Common myeloid progenitor, CD34-positive (primary cell): ENCODE results near the gene HUS1.

Experiments
- CTCF ChIA-PET: fragments of 350-600 bp; sonication (Branson Sonifier 250); formaldehyde crosslinking; loops from one replicate; lab custom pipeline; 2021; ENCODE audit warnings: antibody characterized with exemption; lab: Charles Lee
- POLR2A ChIA-PET: fragments of 350-600 bp; sonication (Branson Sonifier 250); formaldehyde crosslinking; loops from one replicate; lab custom pipeline; 2021; ENCODE audit warnings: antibody characterized with exemption; lab: Charles Lee
- DNase-seq, 3 donors: peaks; one replicate each; pipeline versions ENCODE4 v3.0.0 to v3.0.0-alpha.2; 2013
- H3K27ac ChIP-seq, 2 experiments: 1 replicate in 1 of 2; 2 replicates in 1 of 2; pipeline ENCODE4 v1.7.0; 2013; ENCODE audit warnings: inconsistent platforms in 2 of 2, low read length in 2 of 2, mild to moderate bottlenecking in 2 of 2, low read depth in 1 of 2, moderate library complexity in 1 of 2; ENCODE audit not compliant: severe bottlenecking in 2 of 2, insufficient read depth in 1 of 2, poor library complexity in 1 of 2
- H3K27me3 ChIP-seq, 5 experiments: replicated peaks in 2 of 5; 1 replicate in 3 of 5; 2 replicates in 2 of 5; pipeline versions ENCODE4 v1.6.1 to v1.7.0; 2013; ENCODE audit warnings: low read length in 4 of 5, mild to moderate bottlenecking in 2 of 5, moderate library complexity in 2 of 5, inconsistent platforms in 1 of 5; ENCODE audit not compliant: insufficient read depth in 5 of 5, control insufficient read depth in 4 of 5
- H3K36me3 ChIP-seq, 4 experiments: 1 replicate in 2 of 4; 2 replicates in 2 of 4; pipeline versions ENCODE4 v1.6.1 to v1.7.0; 2013; ENCODE audit warnings: low read length in 3 of 4, control low read depth in 1 of 4, mild to moderate bottlenecking in 1 of 4; ENCODE audit not compliant: control insufficient read depth in 4 of 4, insufficient read depth in 4 of 4
- H3K4me1 ChIP-seq, 4 experiments: 1 replicate in 3 of 4; 2 replicates in 1 of 4; pipeline versions ENCODE4 v1.6.1 to v1.7.1; 2013; ENCODE audit warnings: low read length in 3 of 4, mild to moderate bottlenecking in 3 of 4, control low read depth in 1 of 4, inconsistent platforms in 1 of 4, moderate library complexity in 1 of 4; ENCODE audit not compliant: control insufficient read depth in 4 of 4, insufficient read depth in 4 of 4; ENCODE audit errors: control extremely low read depth in 1 of 4
- H3K4me3 ChIP-seq, 7 experiments: 1 replicate in 4 of 7; 2 replicates in 3 of 7; pipeline versions ENCODE4 v1.5.1 to v1.7.0; 2013; ENCODE audit warnings: mild to moderate bottlenecking in 7 of 7, low read length in 6 of 7, moderate library complexity in 6 of 7, inconsistent platforms in 2 of 7, low read depth in 2 of 7, control low read depth in 1 of 7; ENCODE audit not compliant: insufficient read depth in 4 of 7, control insufficient read depth in 1 of 7; ENCODE audit errors: extremely low read depth in 1 of 7
- H3K9me3 ChIP-seq, 5 experiments: 1 replicate in 4 of 5; 2 replicates in 1 of 5; pipeline versions ENCODE4 v1.6.1 to v1.7.1; 2013; ENCODE audit warnings: low read length in 4 of 5, mild to moderate bottlenecking in 2 of 5, inconsistent platforms in 1 of 5, low read depth in 1 of 5, moderate library complexity in 1 of 5; ENCODE audit not compliant: control insufficient read depth in 4 of 5, insufficient read depth in 2 of 5; ENCODE audit errors: control extremely low read depth in 1 of 5
- WGBS: methylation state at CpG from one replicate; pipeline ENCODE4 v1.1.5; 2013; ENCODE audit not compliant: insufficient coverage; 5-methylcytosine and 5-hydroxymethylcytosine counted together

HUS1 gene

GRCh38 chr7:47956220-47956619, 23.2 kb downstream of the HUS1 start:
- WGBS: 93% methylated on average over 3 of the region's 6 CpGs
- ChIA-PET CTCF (interaction anchor here (1.0 to 2.7 kb wide), 2 partner anchors 13 to 154 kb away, joined by 3 to 7 read pairs; no protein-coding TSS in a partner anchor), POLR2A (interaction anchor here (0.8 kb wide), 1 partner anchor 65 kb away, joined by 3 read pairs; no protein-coding TSS in a partner anchor)
- no peak overlapping the region for H3K4me3 ChIP-seq
- H3K27ac ChIP-seq: no peak overlapping the region
- no peaks in the 10 kb centered on the region for H3K27me3 ChIP-seq
- no peak for DNase-seq
- no peaks in the 10 kb centered on the region for H3K9me3 ChIP-seq
- H3K4me1 ChIP-seq: no peaks in the 10 kb centered on the region
- peaks cover 4 to 36% (median 12%) of the 10 kb centered on the region in 4 experiments for H3K36me3 ChIP-seq

GRCh38 chr7:47954231-47954911, 25.0 kb downstream of the HUS1 start:
- Histone ChIP-seq H3K27me3 (no peaks in the 10 kb centered on the region), H3K4me1 (no peaks in the 10 kb centered on the region), H3K36me3 (peaks cover 4 to 26% (median 11%) of the 10 kb centered on the region in 4 experiments), H3K27ac (no peak overlapping the region), H3K9me3 (no peaks in the 10 kb centered on the region), H3K4me3 (no peak overlapping the region)
- POLR2A ChIA-PET: no interaction called here
- DNase-seq: no peak
- CTCF ChIA-PET: interaction anchor here (0.6 to 1.2 kb wide), 3 partner anchors 9 to 13 kb away, joined by 3 to 8 read pairs (median 3); no protein-coding TSS in a partner anchor
- 100% methylated on average over 3 of the region's 4 CpGs for WGBS

GRCh38 chr7:47953822-47954221, 25.6 kb downstream of the HUS1 start:
- WGBS: 94% methylated on average over 4 of the region's 4 CpGs
- H3K4me3 ChIP-seq: no peak overlapping the region
- POLR2A ChIA-PET: no interaction called here
- H3K27me3 ChIP-seq: no peaks in the 10 kb centered on the region
- no peaks in the 10 kb centered on the region for H3K9me3 ChIP-seq
- H3K36me3 ChIP-seq: peaks cover 4 to 26% (median 11%) of the 10 kb centered on the region in 4 experiments
- no peaks in the 10 kb centered on the region for H3K4me1 ChIP-seq
- no peak overlapping the region for H3K27ac ChIP-seq
- CTCF ChIA-PET: interaction anchor here (0.6 to 1.2 kb wide), 3 partner anchors 9 to 14 kb away, joined by 3 to 8 read pairs (median 8); no protein-coding TSS in a partner anchor
- DNase-seq: no peak

- CTCF ChIA-PET: interaction anchor here (10.2 kb wide), 1 partner anchor 155 kb away, joined by 116 read pairs; no protein-coding TSS in a partner anchor
- H3K27ac ChIP-seq: no peak overlapping the region
These were observed 27.2 kb downstream of the HUS1 start for GRCh38 chr7:47952224-47952623.

GRCh38 chr7:47951374-47951773, 28.0 kb downstream of the HUS1 start:
- H3K36me3 ChIP-seq: peaks cover 4 to 25% (median 11%) of the 10 kb centered on the region in 4 experiments
- H3K9me3 ChIP-seq: no peaks in the 10 kb centered on the region
- ChIA-PET POLR2A (no interaction called here), CTCF (interaction anchor here (10.2 kb wide), 1 partner anchor 156 kb away, joined by 116 read pairs; no protein-coding TSS in a partner anchor)
- no peak overlapping the region for H3K4me3 ChIP-seq
- H3K27ac ChIP-seq: no peak overlapping the region
- H3K4me1 ChIP-seq: no peaks in the 10 kb centered on the region
- DNase-seq: no peak
- no peaks in the 10 kb centered on the region for H3K27me3 ChIP-seq

More at GRCh38 chr7:47952224-47952623, 27.2 kb downstream of the HUS1 start:
- Histone ChIP-seq H3K27me3 (no peaks in the 10 kb centered on the region), H3K9me3 (no peaks in the 10 kb centered on the region), H3K4me3 (no peak overlapping the region), H3K36me3 (peaks cover 4 to 25% (median 11%) of the 10 kb centered on the region in 4 experiments), H3K4me1 (no peaks in the 10 kb centered on the region)
- 90% methylated on average over 3 of the region's 4 CpGs for WGBS
- POLR2A ChIA-PET: no interaction called here
- DNase-seq: no peak

- no peaks in the 10 kb centered on the region for H3K9me3 ChIP-seq
- H3K4me1 ChIP-seq: no peaks in the 10 kb centered on the region
- H3K27ac ChIP-seq: no peak overlapping the region
- 74% methylated on average over 5 of the region's 11 CpGs for WGBS
- no peak for DNase-seq
- H3K36me3 ChIP-seq: peaks cover 4 to 18% (median 9%) of the 10 kb centered on the region in 4 experiments
- ChIA-PET CTCF (interaction anchor here (1.0 to 10.2 kb wide), 3 partner anchors 37 to 156 kb away, joined by 3 to 116 read pairs (median 3); no protein-coding TSS in a partner anchor), POLR2A (no interaction called here)
- H3K27me3 ChIP-seq: no peaks in the 10 kb centered on the region
- H3K4me3 ChIP-seq: no peak overlapping the region
These were observed 28.7 kb downstream of the HUS1 start for GRCh38 chr7:47950714-47951113.

GRCh38 chr7:47949703-47950102, 29.7 kb downstream of the HUS1 start:
- peaks cover under 1 to 14% (median 6%) of the 10 kb centered on the region in 4 experiments for H3K36me3 ChIP-seq
- ChIA-PET CTCF (interaction anchor here (1.6 to 10.2 kb wide), 2 partner anchors 38 to 157 kb away, joined by 3 to 116 read pairs; no protein-coding TSS in a partner anchor), POLR2A (no interaction called here)
- H3K9me3 ChIP-seq: no peaks in the 10 kb centered on the region
- H3K4me1 ChIP-seq: no peaks in the 10 kb centered on the region
- no peak overlapping the region for H3K27ac ChIP-seq
- no peak for DNase-seq
- no peaks in the 10 kb centered on the region for H3K27me3 ChIP-seq
- WGBS: 98% methylated on average over 4 of the region's 4 CpGs
- no peak overlapping the region for H3K4me3 ChIP-seq
